GM21526 (cell line): Measurements from ENCODE around the gene CTNNA3.

Source experiments
- ATAC-seq: cut with Tn5 transposase; IDR thresholded peaks from one replicate; pipeline ENCODE4 v1.9.1; 2021; ENCODE audit warnings: moderate library complexity; ENCODE audit not compliant: unreplicated experiment, low FRiP score

CTNNA3 gene

GRCh38 chr10:66292922-66293321 is 1403.1 kb downstream of the CTNNA3 start:
- no peak for ATAC-seq

- ATAC-seq: no peak
These were observed 1403.5 kb downstream of the CTNNA3 start for GRCh38 chr10:66292456-66292855.

- no peak for ATAC-seq
These were observed 1404.9 kb downstream of the CTNNA3 start for GRCh38 chr10:66291133-66291532.

GRCh38 chr10:66284621-66285020 is 1411.4 kb downstream of the CTNNA3 start:
- no peak for ATAC-seq

GRCh38 chr10:66283874-66284464 is 1412.0 kb downstream of the CTNNA3 start:
- ATAC-seq: no peak

- no peak for ATAC-seq
These were observed 1412.9 kb downstream of the CTNNA3 start for GRCh38 chr10:66283064-66283463.

GRCh38 chr10:66281327-66281726 is 1414.7 kb downstream of the CTNNA3 start:
- no peak for ATAC-seq

- no peak for ATAC-seq
These were observed 1418.5 kb downstream of the CTNNA3 start for GRCh38 chr10:66277481-66277880.

GRCh38 chr10:66273966-66274519 is 1422.0 kb downstream of the CTNNA3 start:
- no peak for ATAC-seq

GRCh38 chr10:66265398-66265797 is 1430.6 kb downstream of the CTNNA3 start:
- no peak for ATAC-seq

GRCh38 chr10:66259836-66260235 is 1436.2 kb downstream of the CTNNA3 start:
- ATAC-seq: no peak

- no peak for ATAC-seq
These were observed 1437.3 kb downstream of the CTNNA3 start for GRCh38 chr10:66258693-66259092.

GRCh38 chr10:66257801-66258200 is 1438.2 kb downstream of the CTNNA3 start:
- ATAC-seq: no peak

- ATAC-seq: no peak
These were observed 1443.0 kb downstream of the CTNNA3 start for GRCh38 chr10:66252986-66253385.

- ATAC-seq: no peak
These were observed 1449.8 kb downstream of the CTNNA3 start for GRCh38 chr10:66246177-66246576.

- ATAC-seq: no peak
These were observed 1451.0 kb downstream of the CTNNA3 start for GRCh38 chr10:66244953-66245352.

GRCh38 chr10:66242885-66243284 is 1453.1 kb downstream of the CTNNA3 start:
- ATAC-seq: no peak

GRCh38 chr10:66239062-66239461 is 1456.9 kb downstream of the CTNNA3 start:
- no peak for ATAC-seq

GRCh38 chr10:66238343-66238742 is 1457.7 kb downstream of the CTNNA3 start:
- ATAC-seq: no peak

GRCh38 chr10:66234872-66235271 is 1461.1 kb downstream of the CTNNA3 start:
- no peak for ATAC-seq

- ATAC-seq: no peak
These were observed 1467.1 kb downstream of the CTNNA3 start for GRCh38 chr10:66228887-66229286.

GRCh38 chr10:66223656-66224055 is 1472.3 kb downstream of the CTNNA3 start:
- no peak for ATAC-seq
